HG03354 (cell line): ENCODE data around the gene H2BK1.

Experiments used
- ATAC-seq: cut with Tn5 transposase; IDR thresholded peaks from one replicate; pipeline ENCODE4 v1.9.1; 2021; ENCODE audit warnings: mild to moderate bottlenecking; ENCODE audit not compliant: unreplicated experiment, poor library complexity, severe bottlenecking

The H2BK1 gene

DNA sequence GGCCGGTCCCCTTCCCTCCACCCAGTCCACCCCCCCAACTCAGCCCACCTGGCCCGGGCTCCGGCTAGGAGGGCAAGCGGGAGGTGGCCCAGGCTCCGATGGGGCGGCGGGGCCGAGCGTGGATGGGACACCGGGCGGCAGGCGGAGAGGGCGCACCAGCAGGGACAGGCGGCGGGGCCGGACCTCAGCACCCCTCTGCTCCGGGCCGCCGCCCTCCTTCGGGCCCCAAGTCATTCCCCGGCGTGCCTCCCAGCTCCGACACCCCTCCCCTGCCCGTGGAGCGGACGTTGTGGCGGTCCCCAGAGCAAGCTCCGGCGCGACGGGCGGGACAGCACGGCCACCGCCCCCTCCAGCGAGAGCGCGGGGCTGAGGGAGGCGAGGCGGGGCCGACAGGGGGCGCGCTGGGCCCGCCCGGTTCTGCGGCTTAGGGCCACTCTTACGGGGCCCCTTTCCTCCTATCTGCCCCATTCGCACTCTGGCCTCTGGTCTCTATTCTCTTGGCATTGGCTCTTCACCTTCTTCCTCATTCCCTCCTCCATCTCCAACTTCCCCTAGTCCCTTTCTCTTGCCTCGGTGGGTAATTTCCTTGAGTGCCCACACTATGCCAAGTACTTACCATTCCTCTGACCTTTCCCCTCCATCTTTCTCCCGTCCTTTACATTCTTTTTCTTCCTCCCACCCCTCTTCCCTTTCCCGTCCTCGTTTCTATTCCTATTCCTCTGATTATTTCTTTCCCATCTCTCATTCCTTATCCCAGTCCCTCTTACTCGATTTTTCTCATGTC lies 42.1 kb downstream of the H2BK1 start:
- peak; percentile 52 for ATAC-seq

DNA sequence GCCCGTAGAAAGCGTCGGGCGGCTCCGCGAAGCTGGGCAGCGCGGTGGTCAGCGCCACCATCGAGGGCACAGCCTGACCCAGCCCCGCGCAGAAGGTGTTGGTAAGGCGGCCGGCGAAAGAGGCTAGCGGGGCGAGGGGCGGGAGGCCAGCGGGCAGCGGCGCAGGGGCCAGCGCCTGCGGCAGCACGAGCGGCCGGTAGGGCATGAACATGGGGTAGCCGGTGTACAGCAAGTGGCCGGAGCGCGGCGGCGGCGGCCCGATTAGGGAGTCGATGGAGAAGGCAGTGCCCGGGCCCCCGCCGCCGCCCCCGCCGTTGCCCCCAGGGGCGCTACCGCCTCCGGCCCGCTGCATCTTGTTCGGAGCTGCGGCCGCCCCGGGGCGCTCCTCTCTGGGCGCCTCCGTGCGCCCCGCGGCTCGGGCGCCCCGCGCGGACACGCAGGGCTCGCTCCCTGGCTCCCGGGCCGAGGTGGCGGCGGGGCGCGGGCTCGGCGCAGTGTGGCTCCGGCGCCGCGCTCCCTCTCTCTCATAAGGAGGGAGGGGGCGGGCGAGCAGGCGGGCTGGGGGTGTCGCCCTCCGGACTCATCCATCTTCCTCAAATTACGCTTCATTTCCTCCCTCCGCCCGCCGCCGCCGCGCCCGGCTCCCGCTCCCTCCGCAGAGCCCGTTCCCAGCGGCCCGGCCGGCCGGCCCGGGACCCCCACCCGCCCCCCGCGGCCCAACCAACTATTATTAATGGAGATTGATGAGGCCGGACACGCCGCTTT lies 42.9 kb downstream of the H2BK1 start, which contains the start of gene GBX1:
GBX1 (minus strand) TSS at position 498 of the 765 bp plus-strand sequence; CDS start at position 352, 146 bp downstream.
- no peak for ATAC-seq

DNA sequence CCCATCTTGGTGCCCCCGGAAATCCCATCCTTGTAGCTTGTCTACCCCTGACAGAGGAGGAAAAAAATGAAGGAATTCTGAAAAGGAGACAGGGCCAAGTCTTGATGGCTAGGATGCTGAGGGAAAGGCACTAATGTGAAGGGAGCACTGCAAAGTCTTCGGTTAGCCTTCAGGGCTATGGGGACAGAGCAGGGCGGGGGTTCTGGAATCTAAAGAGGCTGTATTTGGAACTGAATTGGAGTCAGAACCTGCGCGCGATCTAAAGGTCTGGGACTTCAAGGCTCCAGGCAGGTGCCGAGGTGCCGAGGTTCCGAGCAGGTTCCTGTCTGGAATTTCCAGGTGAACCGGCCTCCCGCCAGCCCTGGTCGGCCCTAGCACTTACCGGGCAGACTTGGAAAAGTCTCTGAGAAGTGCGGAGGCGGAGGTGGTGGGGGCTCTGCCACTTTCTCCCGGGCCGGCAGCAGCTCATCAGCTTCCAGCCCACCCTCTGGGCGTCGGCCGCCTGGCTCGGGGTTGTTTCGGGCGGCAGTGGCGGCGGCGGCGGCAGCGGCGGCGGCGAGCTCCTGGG lies 43.6 kb downstream of the H2BK1 start:
- no peak for ATAC-seq

DNA sequence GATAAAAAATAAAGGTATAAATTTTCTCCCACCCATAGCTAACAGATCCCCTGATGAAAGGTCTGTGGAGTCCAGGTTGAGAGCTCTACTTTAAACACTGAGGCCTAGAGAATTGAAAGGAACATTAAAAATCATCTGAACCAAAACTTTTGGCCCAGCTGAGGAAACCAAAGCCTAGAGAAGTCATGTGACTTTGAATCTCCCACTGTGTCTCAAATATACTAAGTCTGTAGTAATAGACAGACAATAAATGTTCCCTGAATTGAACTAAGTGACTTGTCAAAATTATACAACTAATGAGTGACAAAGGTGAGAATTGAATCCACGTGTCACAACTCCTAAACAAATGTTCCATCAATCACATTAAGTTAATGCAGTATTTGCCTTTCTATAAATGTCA lies 48.5 kb downstream of the H2BK1 start:
- no peak for ATAC-seq
